ENCODE measurements around the gene SHROOM4.

DNA sequence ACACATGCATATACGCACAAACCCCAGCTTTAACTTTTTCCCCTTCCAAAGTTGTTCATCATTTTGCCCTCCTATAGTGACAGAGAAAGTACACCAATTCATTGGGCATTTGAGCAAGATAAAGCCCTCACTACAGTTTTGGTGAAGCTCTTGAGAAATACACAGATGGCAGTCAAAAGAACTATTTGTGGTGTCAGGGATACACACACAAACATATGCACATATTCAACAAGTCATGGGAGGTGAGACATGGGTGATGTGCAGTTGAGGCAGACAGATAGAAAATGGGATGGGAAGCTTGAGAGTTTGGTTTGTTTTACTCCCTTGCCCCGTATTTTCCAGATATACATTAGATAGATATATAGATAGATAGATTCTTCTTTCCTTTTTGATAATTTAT, 11.8 kb upstream of the SHROOM4 start:
- TF ChIP-seq, protein P1, sequence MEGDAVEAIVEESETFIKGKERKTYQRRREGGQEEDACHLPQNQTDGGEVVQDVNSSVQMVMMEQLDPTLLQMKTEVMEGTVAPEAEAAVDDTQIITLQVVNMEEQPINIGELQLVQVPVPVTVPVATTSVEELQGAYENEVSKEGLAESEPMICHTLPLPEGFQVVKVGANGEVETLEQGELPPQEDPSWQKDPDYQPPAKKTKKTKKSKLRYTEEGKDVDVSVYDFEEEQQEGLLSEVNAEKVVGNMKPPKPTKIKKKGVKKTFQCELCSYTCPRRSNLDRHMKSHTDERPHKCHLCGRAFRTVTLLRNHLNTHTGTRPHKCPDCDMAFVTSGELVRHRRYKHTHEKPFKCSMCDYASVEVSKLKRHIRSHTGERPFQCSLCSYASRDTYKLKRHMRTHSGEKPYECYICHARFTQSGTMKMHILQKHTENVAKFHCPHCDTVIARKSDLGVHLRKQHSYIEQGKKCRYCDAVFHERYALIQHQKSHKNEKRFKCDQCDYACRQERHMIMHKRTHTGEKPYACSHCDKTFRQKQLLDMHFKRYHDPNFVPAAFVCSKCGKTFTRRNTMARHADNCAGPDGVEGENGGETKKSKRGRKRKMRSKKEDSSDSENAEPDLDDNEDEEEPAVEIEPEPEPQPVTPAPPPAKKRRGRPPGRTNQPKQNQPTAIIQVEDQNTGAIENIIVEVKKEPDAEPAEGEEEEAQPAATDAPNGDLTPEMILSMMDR (IDR thresholded peaks at IDR 0.05; ENCODE audit: borderline replicate concordance, extremely low read depth, low read length, poor library complexity, severe bottlenecking) = no peak
- TF ChIP-seq EZH2 (IDR thresholded peaks at IDR 0.05; ENCODE audit: borderline replicate concordance, low read depth, low read length, severe bottlenecking) = no peak

Measured in DND-41 (cell line).